Activated gamma-delta T cell treated with anti-CD3 and anti-CD28 coated beads, Interleukin-2, amount 50 U/mL, for 16 hours (primary cell): ENCODE results near the gene PCGF2.
A peak's percentile ranks its signal among the peaks of the same experiment; 100 is the strongest.
"Not testable (repeated sequence)": the region's sequence is repeated elsewhere in the genome, so short reads cannot be mapped to it uniquely, and the experiment has no call there.

Experiments used
- DNase-seq: peaks from one replicate; pipeline ENCODE4 v3.0.0-alpha.2; 2020; ENCODE audit warnings: low read depth

The PCGF2 gene

GRCh38 chr17:38735161-38735997, 12.8 kb downstream of the PCGF2 start:
- peak; percentile 75 for DNase-seq

- no peak for DNase-seq
These were observed 13.9 kb downstream of the PCGF2 start for GRCh38 chr17:38733982-38734973.

DNA sequence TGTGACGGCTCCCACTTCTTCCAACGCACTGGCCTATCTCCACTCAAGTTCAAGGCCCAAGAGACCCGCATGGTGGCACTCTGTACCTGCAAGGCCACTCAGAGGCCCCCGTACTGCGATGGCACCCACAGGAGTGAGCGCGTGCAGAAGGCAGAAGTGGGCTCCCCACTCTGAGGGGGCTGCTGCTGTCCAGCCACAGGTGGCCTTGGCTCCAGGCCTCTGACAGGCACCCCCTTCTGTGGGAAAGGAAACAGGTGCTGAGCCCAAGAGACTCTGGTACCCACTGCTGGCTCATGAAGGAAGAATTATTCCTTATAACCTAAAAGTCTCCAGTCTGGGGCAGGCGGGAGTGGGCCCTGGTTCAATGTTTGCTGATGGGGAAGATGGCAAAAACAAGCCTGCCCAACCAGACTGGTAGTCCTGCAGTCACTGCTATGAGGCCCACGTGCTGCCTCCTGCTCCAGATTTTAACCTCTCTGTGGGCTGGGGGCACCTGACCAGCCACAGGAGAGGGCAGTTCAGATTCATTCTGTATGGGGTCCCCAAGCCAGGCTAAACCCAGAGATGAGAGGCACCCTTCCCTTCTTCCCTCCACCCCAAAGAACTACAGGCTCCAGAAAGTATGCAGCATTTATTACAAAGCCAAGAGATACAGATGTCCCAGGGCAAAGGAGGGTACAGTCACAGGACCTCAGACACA, 14.7 kb downstream of the PCGF2 start:
- DNase-seq: no peak

DNA sequence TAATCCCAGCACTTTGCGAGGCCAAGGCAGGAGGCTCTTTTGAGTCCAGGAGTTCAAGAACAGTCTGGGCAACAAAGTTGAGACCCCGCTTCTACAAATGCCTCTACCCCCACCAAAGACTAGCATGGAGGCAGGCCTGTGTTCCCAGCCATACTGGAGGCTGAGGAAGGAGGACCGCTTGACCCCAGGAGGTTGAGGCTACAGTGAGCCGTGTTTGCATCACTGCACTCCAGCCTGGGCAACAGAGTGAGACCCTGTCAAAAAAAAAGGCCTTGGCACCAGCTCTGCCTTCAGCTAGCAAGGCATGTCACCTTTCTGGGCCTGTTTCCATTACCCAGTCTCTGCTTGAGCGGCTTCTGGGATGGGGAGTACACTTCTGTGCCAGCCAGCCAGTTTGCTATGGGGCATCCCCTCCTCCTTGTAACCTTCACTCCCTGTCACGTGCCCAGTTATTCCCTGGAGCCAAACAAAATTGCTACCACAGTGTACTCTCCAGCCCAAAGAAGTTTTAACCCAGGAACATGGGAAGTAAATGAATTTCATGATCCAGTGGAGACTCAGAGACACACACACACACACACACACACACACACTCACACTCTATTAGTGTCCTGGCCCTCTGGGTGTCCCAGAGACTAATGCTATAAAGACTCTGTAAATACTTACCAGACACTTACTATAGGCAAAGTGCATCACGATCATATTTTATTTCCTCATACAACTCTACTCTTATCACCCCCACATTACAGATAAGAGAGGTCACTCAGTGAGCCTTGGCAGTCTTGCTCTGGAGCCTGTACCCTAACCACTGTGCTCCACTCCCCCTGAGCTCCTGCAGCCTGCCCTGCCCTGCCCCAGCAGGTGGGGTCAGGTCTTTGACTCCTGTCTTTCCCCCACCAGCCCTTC, 15.5 kb downstream of the PCGF2 start:
- no peak for DNase-seq

DNA sequence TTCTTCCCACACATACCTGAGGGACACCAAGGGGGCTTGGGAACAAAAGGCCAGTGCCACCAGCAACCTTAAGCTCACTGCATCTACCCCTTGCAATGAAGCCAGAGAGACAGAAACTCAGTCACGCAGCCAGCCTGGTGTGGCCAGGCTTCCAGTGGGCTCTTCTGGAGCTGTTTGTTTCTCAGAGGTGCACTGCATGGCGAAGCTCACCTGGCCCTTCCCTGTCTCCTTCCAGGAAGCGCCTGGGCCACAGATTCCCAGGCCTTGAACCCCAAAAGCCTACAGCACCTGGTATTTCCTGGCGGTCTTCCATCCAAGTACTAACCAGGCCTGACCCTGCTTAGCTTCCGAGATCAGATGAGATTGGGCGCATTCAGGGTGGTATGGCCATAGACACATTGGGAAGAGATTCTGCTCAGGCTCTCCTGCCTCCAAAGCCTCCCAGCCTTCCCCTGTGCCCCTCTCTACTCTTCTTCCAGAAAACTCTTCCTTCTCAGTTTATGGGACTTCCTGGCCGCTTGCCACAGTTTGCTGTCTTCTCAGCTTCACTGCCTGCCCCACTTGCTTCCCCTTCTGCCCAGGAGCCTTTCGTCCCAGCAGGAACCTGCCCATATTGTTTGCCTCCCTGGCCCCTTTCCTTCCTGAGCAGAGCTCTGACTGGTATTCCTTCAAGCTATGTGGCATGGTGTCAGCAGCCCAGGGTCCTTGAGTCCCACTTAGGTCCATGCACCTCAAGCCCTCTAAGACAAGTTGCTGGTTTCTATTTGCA, 16.4 kb downstream of the PCGF2 start:
- DNase-seq: no peak

DNA sequence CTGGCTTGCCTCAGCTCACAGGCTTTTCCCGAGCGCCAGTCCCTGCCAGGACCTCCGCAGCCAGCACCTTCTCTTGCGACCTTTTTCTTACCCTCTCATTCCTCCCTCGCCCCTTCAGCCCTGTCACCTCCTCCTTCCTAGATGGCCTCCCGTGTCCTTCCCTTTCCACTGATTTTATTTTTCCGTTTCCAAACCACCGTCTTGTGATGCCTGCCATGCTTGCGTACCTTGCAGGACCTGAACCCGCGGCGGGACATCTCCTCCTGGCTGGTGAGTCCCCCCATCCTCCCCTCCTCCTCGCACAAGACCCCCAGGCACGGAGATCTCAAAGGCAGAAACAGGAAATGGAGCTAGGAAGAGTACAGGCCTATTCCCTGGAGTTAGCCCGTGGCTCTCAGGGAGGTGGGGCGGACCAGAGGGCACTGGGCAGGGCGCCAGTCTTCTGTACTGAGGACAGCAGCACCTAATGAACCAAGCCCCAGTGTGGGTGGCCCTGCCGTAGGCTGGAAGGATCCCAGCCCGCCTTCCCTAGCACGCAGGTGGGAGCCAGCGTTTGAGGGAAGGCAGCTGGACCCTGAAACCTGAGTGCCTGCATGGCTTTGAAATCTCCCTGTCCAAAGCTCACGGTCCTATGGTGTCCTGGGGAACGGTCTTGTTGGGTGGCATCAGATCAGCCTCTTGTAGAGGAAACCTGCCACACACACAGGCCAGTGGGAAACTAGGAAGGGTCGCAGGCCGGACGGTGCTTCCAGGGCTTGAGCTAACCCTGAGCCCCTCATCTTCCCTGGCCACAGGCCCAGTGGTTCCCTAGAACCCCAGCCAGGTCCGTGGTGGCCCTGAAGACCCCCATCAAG, 17.4 kb downstream of the PCGF2 start:
- no peak for DNase-seq

DNA sequence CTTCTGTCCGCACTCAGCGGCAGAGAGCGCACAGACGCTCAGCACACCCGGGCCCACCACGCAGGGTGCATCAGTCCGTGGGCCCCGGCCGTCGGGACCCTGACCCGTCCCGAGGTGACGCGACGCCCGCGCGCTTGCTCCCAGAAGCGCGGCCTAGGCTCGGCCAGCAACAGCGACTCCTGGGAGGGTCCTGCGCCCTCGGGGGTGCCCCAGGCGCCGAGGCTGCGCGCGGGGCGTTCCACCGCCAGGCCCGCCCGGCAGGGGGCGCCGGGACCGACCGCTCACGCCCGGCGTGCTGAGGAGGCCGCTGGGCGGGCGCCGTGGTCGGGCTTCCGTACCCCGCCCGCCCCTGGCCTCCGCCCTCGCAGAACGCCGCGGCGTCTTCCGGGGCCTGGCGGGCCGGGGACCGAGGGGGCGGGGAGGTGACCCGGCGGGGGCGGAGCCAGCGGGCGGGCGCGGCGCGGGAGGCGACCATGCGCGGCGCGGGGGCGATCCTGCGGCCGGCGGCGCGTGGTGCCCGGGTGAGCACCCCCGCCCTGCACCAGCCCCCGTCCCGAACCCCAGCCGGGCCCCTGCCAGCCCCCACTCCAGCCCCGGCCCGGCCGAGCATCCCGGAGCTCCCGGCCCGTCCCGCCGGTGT, 18.1 kb downstream of the PCGF2 start, which contains the start of gene CISD3:
Gene CISD3 (plus strand): TSS at position 456 of the 640 bp plus-strand sequence. CDS start 18 bp downstream, at position 474.
- peak; percentile 78 for DNase-seq

GRCh38 chr17:38729368-38729885, 18.7 kb downstream of the PCGF2 start:
- no peak for DNase-seq

DNA sequence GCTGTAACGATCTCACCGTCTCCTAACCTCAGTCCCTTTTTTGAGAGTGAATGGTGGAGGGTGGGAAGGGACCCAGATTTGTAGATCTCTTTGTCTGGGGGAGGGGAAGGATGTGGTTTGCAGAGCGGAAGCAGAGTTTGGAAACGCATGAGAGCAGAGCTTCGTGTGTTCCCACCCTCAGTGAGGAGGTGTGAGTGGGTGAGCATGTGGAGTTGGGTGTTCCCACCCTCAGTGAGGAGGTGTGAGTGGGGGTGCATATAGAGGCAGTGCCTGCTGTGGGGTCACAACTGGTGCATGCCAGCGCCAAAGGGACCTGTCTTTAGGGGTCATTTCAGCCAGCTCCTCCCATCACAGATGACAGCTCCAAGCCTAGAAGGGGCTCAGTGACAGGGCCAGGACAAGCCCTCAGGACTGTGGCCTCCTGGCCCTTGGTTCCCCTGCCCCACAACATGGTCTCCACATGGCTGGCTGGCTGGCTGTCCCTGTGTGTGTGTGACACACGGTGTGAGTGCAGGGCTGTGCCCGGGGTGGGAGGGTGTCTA, 19.8 kb downstream of the PCGF2 start:
- peak; percentile 60 for DNase-seq

DNA sequence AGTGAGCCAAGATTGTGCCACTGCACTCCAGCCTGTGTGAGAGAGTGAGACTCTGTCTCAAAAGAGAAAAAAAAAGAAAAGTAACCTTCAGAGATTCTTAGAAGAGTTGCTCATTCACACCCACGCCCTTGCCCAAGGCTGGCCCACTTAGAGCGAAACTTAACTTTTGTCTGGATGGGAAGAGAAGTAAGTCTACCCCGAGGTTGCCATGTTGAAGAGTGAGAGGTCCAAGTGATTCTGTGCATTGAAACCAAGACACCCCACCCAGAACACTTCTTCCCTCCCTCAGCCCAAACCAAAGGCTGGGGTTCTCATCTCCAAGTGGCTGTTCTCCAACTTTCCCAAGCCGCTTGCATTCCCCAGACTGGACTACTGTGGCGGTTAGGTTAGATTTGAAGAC, 20.4 kb downstream of the PCGF2 start:
- peak; percentile 63 for DNase-seq

DNA sequence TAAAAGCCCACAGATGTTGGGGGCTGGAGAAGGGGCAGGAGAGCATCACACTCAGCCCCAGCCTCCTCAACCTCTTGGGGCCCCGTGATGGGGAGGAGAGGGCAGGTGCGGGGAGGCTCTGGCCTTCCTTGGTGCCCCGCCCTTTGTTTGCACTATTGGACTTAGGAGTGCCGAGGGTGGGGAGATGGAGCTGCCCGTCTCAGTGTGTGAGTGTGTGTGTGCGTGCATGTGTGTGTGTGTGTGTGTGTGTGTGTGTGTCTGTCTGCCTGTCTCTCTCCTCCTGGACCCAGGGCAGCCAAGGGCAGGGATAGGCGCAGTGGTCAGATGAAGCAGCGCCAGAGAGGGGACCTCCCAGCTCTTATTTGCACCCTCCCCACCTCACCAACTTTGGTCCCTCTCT, 22.0 kb downstream of the PCGF2 start:
- DNase-seq: not testable (repeated sequence)

- DNase-seq: no peak
These were observed 23.1 kb downstream of the PCGF2 start for GRCh38 chr17:38725066-38725465.

DNA sequence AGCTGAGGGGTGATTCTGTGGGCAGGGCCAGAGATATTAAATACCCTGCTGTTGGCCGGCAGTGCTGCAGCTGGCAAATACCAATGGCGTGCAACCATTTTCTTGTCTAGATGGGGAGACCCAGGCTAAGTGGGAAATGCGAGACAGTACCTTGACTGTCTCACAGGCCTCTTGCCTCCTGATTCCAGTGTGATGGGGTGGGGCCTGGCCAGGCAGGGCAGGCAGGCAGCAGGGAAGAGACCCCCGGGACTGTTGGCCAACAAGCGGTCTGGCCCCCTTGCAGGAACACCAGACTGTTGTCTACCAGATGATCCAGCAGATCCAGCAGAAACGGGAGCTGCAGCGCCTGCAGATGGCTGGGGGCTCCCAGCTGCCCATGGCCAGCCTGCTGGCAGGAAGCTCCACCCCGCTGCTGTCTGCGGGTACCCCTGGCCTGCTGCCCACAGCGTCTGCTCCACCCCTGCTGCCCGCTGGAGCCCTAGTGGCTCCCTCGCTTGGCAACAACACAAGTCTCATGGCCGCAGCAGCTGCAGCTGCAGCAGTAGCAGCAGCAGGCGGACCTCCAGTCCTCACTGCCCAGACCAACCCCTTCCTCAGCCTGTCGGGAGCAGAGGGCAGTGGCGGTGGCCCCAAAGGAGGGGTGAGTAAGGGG, 23.7 kb downstream of the PCGF2 start:
- no peak for DNase-seq

DNA sequence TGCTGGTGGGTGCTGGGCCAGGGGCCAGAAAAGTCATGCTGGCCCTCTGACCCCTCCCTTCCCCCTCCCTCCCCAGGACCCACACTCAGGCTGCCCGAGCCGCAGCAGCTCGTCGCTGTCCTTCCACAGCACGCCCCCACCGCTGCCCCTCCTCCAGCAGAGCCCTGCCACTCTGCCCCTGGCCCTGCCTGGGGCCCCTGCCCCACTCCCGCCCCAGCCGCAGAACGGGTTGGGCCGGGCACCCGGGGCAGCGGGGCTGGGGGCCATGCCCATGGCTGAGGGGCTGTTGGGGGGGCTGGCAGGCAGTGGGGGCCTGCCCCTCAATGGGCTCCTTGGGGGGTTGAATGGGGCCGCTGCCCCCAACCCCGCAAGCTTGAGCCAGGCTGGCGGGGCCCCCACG, 26.3 kb downstream of the PCGF2 start:
- DNase-seq: no peak

DNA sequence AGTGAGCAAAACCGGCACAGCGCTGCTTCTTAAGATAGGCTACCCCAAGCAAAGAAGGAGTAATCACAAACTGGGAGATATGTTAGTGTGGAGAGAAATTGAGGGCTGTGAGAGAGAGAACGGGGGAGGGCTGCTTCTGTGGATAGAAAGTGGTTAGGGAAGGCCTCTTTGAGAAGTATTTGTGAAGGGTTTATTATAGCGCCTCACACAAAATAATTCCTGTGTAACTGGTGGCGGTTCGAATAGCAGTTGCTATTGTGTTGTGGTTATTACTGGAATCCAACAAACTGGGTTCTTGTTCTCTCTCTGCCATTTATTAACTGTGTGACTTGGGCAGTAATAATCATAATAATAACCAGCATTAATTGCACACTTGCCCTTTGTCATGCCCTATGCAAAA, 27.2 kb downstream of the PCGF2 start:
- DNase-seq: no peak

DNA sequence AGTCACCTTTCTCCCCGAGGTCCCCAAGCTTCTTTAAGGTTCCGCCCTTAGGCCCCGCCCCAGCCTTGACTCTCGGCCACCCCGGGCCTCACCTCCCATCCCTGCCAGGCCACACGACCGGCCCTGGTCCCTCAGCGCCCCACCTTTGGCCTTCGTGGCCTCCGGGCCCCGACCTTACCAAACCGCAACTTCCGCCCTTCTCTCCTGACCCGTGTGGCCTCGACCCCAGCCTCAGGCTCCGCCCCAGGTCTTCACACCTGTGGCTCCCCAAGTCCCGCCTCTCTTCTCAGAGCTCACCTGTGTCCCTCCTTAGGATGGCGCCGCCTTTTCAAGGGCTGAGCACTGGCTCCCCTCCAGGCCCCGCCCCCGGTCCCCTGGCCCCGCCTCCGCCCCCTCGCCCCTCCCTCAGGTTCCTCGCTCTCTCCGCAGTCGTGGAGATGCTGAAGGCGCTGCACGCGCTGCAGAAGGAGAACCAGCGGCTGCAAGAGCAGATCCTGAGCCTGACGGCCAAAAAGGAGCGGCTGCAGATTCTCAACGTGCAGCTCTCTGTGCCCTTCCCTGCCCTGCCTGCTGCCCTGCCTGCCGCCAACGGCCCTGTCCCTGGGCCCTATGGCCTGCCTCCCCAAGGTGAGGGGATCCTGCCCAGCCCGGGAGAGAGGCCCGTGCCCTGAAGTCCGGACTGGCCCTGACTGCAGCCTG, 28.0 kb downstream of the PCGF2 start:
- no peak for DNase-seq

DNA sequence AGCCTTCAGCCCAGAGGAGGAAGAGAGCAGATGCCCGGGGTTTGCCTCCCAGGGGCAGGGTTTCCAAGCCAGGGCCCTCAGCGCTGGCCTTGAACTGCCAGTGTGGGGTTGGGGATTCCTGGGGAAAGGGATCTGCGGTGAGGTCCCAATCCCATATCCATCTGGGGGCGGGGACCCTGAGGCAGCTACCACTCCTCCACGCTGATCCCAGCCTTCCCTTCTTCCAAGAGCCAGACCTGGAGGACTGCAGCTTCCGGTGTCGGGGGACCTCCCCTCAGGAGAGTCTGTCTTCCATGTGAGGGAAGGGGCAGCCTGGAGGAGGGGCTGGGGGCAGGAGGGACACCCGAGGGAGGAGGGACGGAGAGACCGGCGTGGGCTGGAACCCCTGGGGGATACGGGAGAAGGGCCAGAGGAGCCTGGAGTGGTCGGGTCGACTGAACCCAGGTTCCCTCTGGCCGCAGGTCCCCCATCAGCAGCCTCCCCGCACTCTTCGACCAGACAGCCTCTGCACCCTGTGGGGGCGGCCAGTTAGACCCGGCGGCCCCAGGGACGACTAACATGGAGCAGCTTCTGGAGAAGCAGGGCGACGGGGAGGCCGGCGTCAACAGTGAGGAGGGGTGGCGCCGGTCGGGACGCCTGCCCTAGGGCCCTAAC, 28.7 kb downstream of the PCGF2 start:
- no peak for DNase-seq
